Esophagus (tissue), 2 donors: ENCODE data around the gene BRCA2. TPM values are rescaled to one million over a fixed set of nuclear protein-coding genes. Genes with fewer than 3 reads are reported as not detected.
A peak's percentile ranks its signal among the peaks of the same experiment; 100 is the strongest.

Experiments used
- H3K27ac ChIP-seq, 2 donors: one replicate each; pipeline ENCODE4 v1.5.1; 2013; ENCODE audit warnings: low read depth in 2 of 2, mild to moderate bottlenecking in 2 of 2, inconsistent platforms in 1 of 2, low read length in 1 of 2, moderate library complexity in 1 of 2
- H3K27me3 ChIP-seq, 2 donors: one replicate each; pipeline ENCODE4 v1.6.1; 2013; ENCODE audit warnings: low read length in 2 of 2, control low read depth in 1 of 2, mild to moderate bottlenecking in 1 of 2; ENCODE audit not compliant: insufficient read depth in 2 of 2, control insufficient read depth in 1 of 2
- H3K36me3 ChIP-seq, 2 donors: one replicate each; pipeline ENCODE4 v1.6.1; 2013; ENCODE audit warnings: low read length in 1 of 2; ENCODE audit not compliant: control insufficient read depth in 2 of 2, insufficient read depth in 2 of 2
- H3K4me1 ChIP-seq, 2 donors: one replicate each; pipeline ENCODE4 v1.6.1; 2013; ENCODE audit warnings: low read length in 1 of 2; ENCODE audit not compliant: control insufficient read depth in 2 of 2, insufficient read depth in 2 of 2
- H3K4me3 ChIP-seq, 2 donors: one replicate each; pipeline ENCODE4 v1.5.1; 2013; ENCODE audit warnings: low read length in 2 of 2, mild to moderate bottlenecking in 2 of 2, low read depth in 1 of 2, moderate library complexity in 1 of 2
- H3K9me3 ChIP-seq, 2 donors: one replicate each; pipeline ENCODE4 v1.6.1; 2013; ENCODE audit warnings: mild to moderate bottlenecking in 2 of 2, low read depth in 1 of 2, low read length in 1 of 2, moderate library complexity in 1 of 2; ENCODE audit not compliant: control insufficient read depth in 2 of 2, insufficient read depth in 1 of 2
- WGBS, 2 donors: extraction: QIAGEN DNeasy Blood & Tissue Kit; methylation state at CpG; one replicate each; pipeline ENCODE4 v1.1.7; 2013; 5-methylcytosine and 5-hydroxymethylcytosine counted together
- polyA plus RNA-seq, 2 donors: library from polyadenylated mRNA; stranded (reverse); fragments of 200-250 nt; gene quantifications; one replicate each; pipeline ENCODE4 v1.2.3, GENCODE V29; 2013
- donor health status: healthy with polysubstance abuse.
- donor health status: Bipolar disorder and iron deficiency.

BRCA2 gene
- 1 to 10 TPM in 1 of 2 donors, under 1 TPM in 1; 0.71 to 1.4 TPM for polyA plus RNA-seq

- Histone ChIP-seq H3K36me3 (no peaks in the 10 kb centered on the region), H3K4me3 (peak within 1 kb of the TSS; percentile 77 to 81), H3K9me3 (no peaks in the 10 kb centered on the region), H3K27ac (peak within 1 kb of the TSS; percentile 96 to 98), H3K27me3 (no peaks in the 10 kb centered on the region), H3K4me1 (no peaks in the 10 kb centered on the region)
- 0 to 1% methylated on average over 52 to 60 of the region's 60 CpGs for WGBS, 2 donors
These were observed at the start of gene BRCA2, which contains the start of gene ZAR1L for GRCh38 chr13:32315238-32316027. TSS of gene BRCA2 (plus strand) at chr13:32315508. CDS start at chr13:32316461, 953 bp downstream. TSS of gene ZAR1L (minus strand) at chr13:32315363. CDS start at chr13:32311925, 3,438 bp downstream.

GRCh38 chr13:32265726-32266125 is 49.6 kb upstream of the BRCA2 start:
- no peak overlapping the region for H3K27ac ChIP-seq
- WGBS, 2 donors, result 54% methylated on average over 2 of the region's 2 CpGs
- H3K4me3 ChIP-seq, result no peak overlapping the region
- H3K27me3 ChIP-seq, result no peaks in the 10 kb centered on the region
- no peaks in the 10 kb centered on the region for H3K9me3 ChIP-seq
- no peaks in the 10 kb centered on the region for H3K4me1 ChIP-seq
- H3K36me3 ChIP-seq, result peaks cover 3% of the 10 kb centered on the region in 2 donors

GRCh38 chr13:32266130-32266529 is 49.2 kb upstream of the BRCA2 start:
- Histone ChIP-seq H3K4me1 (peaks cover 0 to 2% of the 10 kb centered on the region in 2 donors), H3K27me3 (no peaks in the 10 kb centered on the region), H3K9me3 (no peaks in the 10 kb centered on the region), H3K27ac (no peak overlapping the region), H3K36me3 (peaks cover 3% of the 10 kb centered on the region in 2 donors), H3K4me3 (no peak overlapping the region)
- WGBS, 2 donors, result 71 to 89% methylated on average over 1 of the region's 1 CpG

GRCh38 chr13:32267836-32268439 is 47.4 kb upstream of the BRCA2 start:
- H3K4me3 ChIP-seq, result no peak overlapping the region
- H3K4me1 ChIP-seq, result peaks cover 2% of the 10 kb centered on the region in 2 donors
- H3K27me3 ChIP-seq, result no peaks in the 10 kb centered on the region
- no peaks in the 10 kb centered on the region for H3K9me3 ChIP-seq
- H3K36me3 ChIP-seq, result peaks cover 3% of the 10 kb centered on the region in 2 donors
- WGBS, 2 donors, result 79 to 85% methylated on average over 7 of the region's 7 CpGs
- H3K27ac ChIP-seq, result no peak overlapping the region

- Histone ChIP-seq H3K4me3 (no peak overlapping the region), H3K27me3 (no peaks in the 10 kb centered on the region), H3K27ac (no peak overlapping the region), H3K4me1 (peaks cover 2% of the 10 kb centered on the region in 2 donors), H3K36me3 (peaks cover 0 to 3% of the 10 kb centered on the region in 2 donors), H3K9me3 (no peaks in the 10 kb centered on the region)
- 62 to 76% methylated on average over 4 of the region's 4 CpGs for WGBS, 2 donors
These were observed 43.2 kb upstream of the BRCA2 start for GRCh38 chr13:32272021-32272683.

GRCh38 chr13:32277839-32278238 is 37.5 kb upstream of the BRCA2 start:
- Histone ChIP-seq H3K4me1 (no peaks in the 10 kb centered on the region), H3K9me3 (no peaks in the 10 kb centered on the region), H3K27me3 (no peaks in the 10 kb centered on the region), H3K27ac (no peak overlapping the region), H3K36me3 (no peaks in the 10 kb centered on the region), H3K4me3 (no peak overlapping the region)
- 89 to 98% methylated on average over 1 of the region's 1 CpG for WGBS, 2 donors

- Histone ChIP-seq H3K9me3 (no peaks in the 10 kb centered on the region), H3K27ac (no peak overlapping the region), H3K4me1 (no peaks in the 10 kb centered on the region), H3K27me3 (no peaks in the 10 kb centered on the region), H3K4me3 (no peak overlapping the region), H3K36me3 (no peaks in the 10 kb centered on the region)
- WGBS, 2 donors, result 78 to 83% methylated on average over 3 of the region's 3 CpGs
These were observed 36.9 kb upstream of the BRCA2 start for GRCh38 chr13:32278426-32278825.

- Histone ChIP-seq H3K27me3 (no peaks in the 10 kb centered on the region), H3K9me3 (no peaks in the 10 kb centered on the region), H3K36me3 (no peaks in the 10 kb centered on the region), H3K4me1 (no peaks in the 10 kb centered on the region), H3K27ac (no peak overlapping the region), H3K4me3 (no peak overlapping the region)
- 85 to 87% methylated on average over 1 of the region's 1 CpG for WGBS, 2 donors
These were observed 34.2 kb upstream of the BRCA2 start for GRCh38 chr13:32281096-32281495.

GRCh38 chr13:32282096-32282711 is 33.1 kb upstream of the BRCA2 start:
- H3K4me1 ChIP-seq, result no peaks in the 10 kb centered on the region
- no peak overlapping the region for H3K27ac ChIP-seq
- no peaks in the 10 kb centered on the region for H3K36me3 ChIP-seq
- H3K27me3 ChIP-seq, result no peaks in the 10 kb centered on the region
- WGBS, 2 donors, result 69 to 73% methylated on average over 2 of the region's 2 CpGs
- no peaks in the 10 kb centered on the region for H3K9me3 ChIP-seq
- no peak overlapping the region for H3K4me3 ChIP-seq
